SK-N-SH (cell line): Measurements from ENCODE around the gene SPINK14. TPM values are rescaled to one million over a fixed set of nuclear protein-coding genes. Genes with fewer than 3 reads are reported as not detected.

Experiments
- CTCF ChIA-PET: fragments of 300-600, 350-600 bp; formaldehyde crosslinking; extraction: SDS; loops from one replicate; lab custom pipeline; 2021; lab: Yijun Ruan, JAX
- POLR2A ChIA-PET: fragments of 350-600 bp; sonication (Branson Sonifier 250); formaldehyde crosslinking; extraction: SDS; loops from one replicate; lab custom pipeline; 2020; ENCODE audit warnings: antibody characterized with exemption, inconsistent platforms; lab: Yijun Ruan, JAX
- DNase-seq: peaks from one replicate; pipeline ENCODE4 v3.0.0; 2012
- H2AFZ ChIP-seq: fragments of 200-600 bp; sonication (generic); 2 replicates; pipeline ENCODE4 v1.8.1; 2016; ENCODE audit warnings: antibody characterized with exemption, mild to moderate bottlenecking, low read depth
- H3F3A ChIP-seq: fragments of 200-600 bp; sonication (generic); replicated peaks from 2 replicates; pipeline ENCODE3; 2016; ENCODE audit warnings: antibody characterized with exemption, mild to moderate bottlenecking; ENCODE audit not compliant: insufficient read depth
- H3K27ac ChIP-seq, 2 experiments: fragments of 200-500 bp in 1 of 2; fragments of 200-600 bp in 1 of 2; sonication (Bioruptor generic) in 1 of 2; sonication (generic), shearing (Covaris generic) in 1 of 2; 2 replicates each; pipeline versions ENCODE4 v1.5.1 to v1.6.1; 2014 to 2016; ENCODE audit warnings: low read depth in 2 of 2, inconsistent platforms in 1 of 2, low read length in 1 of 2, mild to moderate bottlenecking in 1 of 2, mixed read lengths in 1 of 2
- H3K27me3 ChIP-seq: fragments of 200-600 bp; sonication (generic), shearing (Covaris generic); 2 replicates; pipeline ENCODE4 v1.6.1; 2016; ENCODE audit warnings: mixed run types; ENCODE audit not compliant: insufficient read depth
- H3K36me3 ChIP-seq, 2 experiments: fragments of 200-500 bp in 1 of 2; fragments of 200-600 bp in 1 of 2; sonication (Bioruptor generic) in 1 of 2; sonication (generic) in 1 of 2; replicated peaks in 1 of 2; 2 replicates each; pipeline versions ENCODE3 to v1.5.1; 2014 to 2016; ENCODE audit warnings: low read length in 1 of 2, mild to moderate bottlenecking in 1 of 2; ENCODE audit not compliant: insufficient read depth in 2 of 2, control insufficient read depth in 1 of 2
- H3K4me1 ChIP-seq, 2 experiments: fragments of 200-500 bp in 1 of 2; fragments of 200-600 bp in 1 of 2; sonication (Bioruptor generic) in 1 of 2; sonication (generic), shearing (Covaris generic) in 1 of 2; 2 replicates each; pipeline versions ENCODE4 v1.5.1 to v1.6.1; 2014 to 2016; ENCODE audit warnings: low read depth in 1 of 2, low read length in 1 of 2, mixed run types in 1 of 2; ENCODE audit not compliant: insufficient read depth in 2 of 2, control insufficient read depth in 1 of 2
- H3K4me2 ChIP-seq: fragments of 200-600 bp; sonication (generic), shearing (Covaris generic); 2 replicates; pipeline ENCODE4 v1.6.1; 2017; ENCODE audit warnings: mixed run types
- H3K4me3 ChIP-seq, 2 experiments: fragments of 200-500 bp in 1 of 2; fragments of 200-600 bp in 1 of 2; sonication (Bioruptor generic) in 1 of 2; sonication (generic), shearing (Covaris generic) in 1 of 2; 2 replicates each; pipeline versions ENCODE4 v1.5.1 to v1.8.1; 2014 to 2016; ENCODE audit warnings: low read depth in 2 of 2, inconsistent platforms in 1 of 2, low read length in 1 of 2, mild to moderate bottlenecking in 1 of 2, mixed read lengths in 1 of 2, moderate library complexity in 1 of 2
- H3K79me2 ChIP-seq: fragments of 200-600 bp; sonication (generic); 2 replicates; pipeline ENCODE4 v1.8.1; 2017; ENCODE audit warnings: mild to moderate bottlenecking; ENCODE audit not compliant: insufficient read depth
- H3K9ac ChIP-seq: fragments of 200-600 bp; sonication (generic); 2 replicates; pipeline ENCODE4 v1.6.1; 2017; ENCODE audit warnings: mixed run types
- H3K9me2 ChIP-seq: fragments of 200-600 bp; sonication (generic); 2 replicates; pipeline ENCODE4 v1.6.1; 2017; ENCODE audit warnings: mixed run types
- H3K9me3 ChIP-seq: fragments of 200-600 bp; sonication (generic); 2 replicates; pipeline ENCODE4 v1.6.1; 2017; ENCODE audit warnings: mixed run types, mild to moderate bottlenecking, moderate library complexity
- H4K20me1 ChIP-seq: fragments of 200-600 bp; sonication (generic); 2 replicates; pipeline ENCODE4 v1.6.1; 2017; ENCODE audit warnings: mild to moderate bottlenecking, mixed run types; ENCODE audit not compliant: insufficient read depth
- CHD2 ChIP-seq: fragments of 150-350 bp; IDR thresholded peaks from 2 replicates; pipeline ENCODE4 v1.6.1; 2018; ENCODE audit warnings: low read length; ENCODE audit not compliant: partially characterized antibody
- ELF1 ChIP-seq: IDR thresholded peaks from 2 replicates; pipeline ENCODE4 v1.4.0; 2012
- EP300 ChIP-seq, 2 experiments: IDR thresholded peaks; 2 replicates each; pipeline versions ENCODE4 v1.4.0 to v1.6.1; 2012; ENCODE audit warnings: borderline replicate concordance in 1 of 2, low read depth in 1 of 2, low read length in 1 of 2
- FOXJ3 ChIP-seq: sonication (generic); formaldehyde crosslinking; IDR thresholded peaks from 2 replicates; pipeline ENCODE4 v1.5.1; 2020; ENCODE audit warnings: mild to moderate bottlenecking, missing genetic modification reagents
- FOXM1 ChIP-seq: IDR thresholded peaks from 2 replicates; pipeline ENCODE4 v1.4.0; 2012; ENCODE audit warnings: low read depth, mild to moderate bottlenecking
- GABPA ChIP-seq: IDR thresholded peaks from 2 replicates; pipeline ENCODE4 v1.4.0; 2012; ENCODE audit warnings: low read depth, mild to moderate bottlenecking
- IRF3 ChIP-seq: fragments of 150-350 bp; IDR thresholded peaks from 2 replicates; pipeline ENCODE4 v1.6.1; 2016; ENCODE audit warnings: mild to moderate bottlenecking, low read depth, low read length
- MEF2A ChIP-seq: IDR thresholded peaks from 2 replicates; pipeline ENCODE4 v1.4.0; 2012; ENCODE audit warnings: low read depth, borderline replicate concordance
- NFIC ChIP-seq: IDR thresholded peaks from 2 replicates; pipeline ENCODE4 v1.4.0; 2012; ENCODE audit warnings: borderline replicate concordance
- NRF1 ChIP-seq: IDR thresholded peaks from 2 replicates; pipeline ENCODE4 v1.6.1; 2012; ENCODE audit warnings: low read depth, mild to moderate bottlenecking, low read length
- REST ChIP-seq: IDR thresholded peaks from 2 replicates; pipeline ENCODE4 v1.6.1; 2012; ENCODE audit warnings: mild to moderate bottlenecking, low read depth, low read length, moderate library complexity
- RFX5 ChIP-seq: IDR thresholded peaks from 2 replicates; pipeline ENCODE4 v1.6.1; 2012; ENCODE audit warnings: mild to moderate bottlenecking, improper control_type of control experiment, low read length
- RXRA ChIP-seq: IDR thresholded peaks from 2 replicates; pipeline ENCODE4 v1.4.0; 2012; ENCODE audit warnings: low read depth, mild to moderate bottlenecking, borderline replicate concordance
- SIN3A ChIP-seq: IDR thresholded peaks from 2 replicates; pipeline ENCODE4 v1.6.1; 2012; ENCODE audit warnings: low read depth, mild to moderate bottlenecking, low read length, moderate library complexity, borderline replicate concordance
- SMC3 ChIP-seq: IDR thresholded peaks from 2 replicates; pipeline ENCODE4 v1.6.1; 2012; ENCODE audit warnings: low read depth, low read length, improper control_type of control experiment
- TAF1 ChIP-seq: IDR thresholded peaks from 2 replicates; pipeline ENCODE4 v1.6.1; 2012; ENCODE audit warnings: low read depth, mild to moderate bottlenecking, low read length, moderate library complexity, borderline replicate concordance
- TEAD4 ChIP-seq: IDR thresholded peaks from 2 replicates; pipeline ENCODE4 v1.4.0; 2012; ENCODE audit warnings: mild to moderate bottlenecking, borderline replicate concordance; ENCODE audit not compliant: insufficient read depth
- YY1 ChIP-seq: IDR thresholded peaks from 2 replicates; pipeline ENCODE4 v1.4.0; 2012; ENCODE audit warnings: low read depth, mild to moderate bottlenecking
- WGBS: methylation state at CpG from one replicate; pipeline ENCODE4 v1.1.6; 2017; ENCODE audit warnings: low lambda C conversion rate; 5-methylcytosine and 5-hydroxymethylcytosine counted together
- polyA plus RNA-seq, 3 experiments: library from polyadenylated mRNA; depleted of rRNA; stranded (reverse); fragments of >200 nt; gene quantifications; 2 replicates each; pipeline ENCODE4 v1.2.3, GENCODE V29; 2012
- TF ChIP-seq, protein P1 (sequence below): IDR thresholded peaks from 2 replicates; pipeline ENCODE4 v1.4.0; 2012; ENCODE audit warnings: low read depth, borderline replicate concordance
- TF ChIP-seq, protein P2 (sequence below): IDR thresholded peaks from 2 replicates; pipeline ENCODE4 v1.4.0; 2012; ENCODE audit warnings: low read depth
- TF ChIP-seq, protein P3 (sequence below): fragments of 200-600 bp; sonication (generic); IDR thresholded peaks from 2 replicates; pipeline ENCODE4 v1.6.1; 2017; ENCODE audit warnings: antibody characterized with exemption, mild to moderate bottlenecking, moderate library complexity

The SPINK14 gene
- polyA plus RNA-seq, 1 of the 3 experiments (the other 2 are of a cell fraction): not detected

GRCh38 chr5:148151872-148152271 lies 16.5 kb upstream of the SPINK14 start:
- H2AFZ ChIP-seq: no peak overlapping the region
- no peaks in the 10 kb centered on the region for H3K27me3 ChIP-seq
- no peak overlapping the region for H3K9ac ChIP-seq
- no peaks in the 10 kb centered on the region for H3K36me3 ChIP-seq
- no peak overlapping the region for H3K4me3 ChIP-seq
- TF ChIP-seq RFX5 (no peak), GABPA (no peak), YY1 (no peak), EP300 (IDR thresholded peaks at IDR 0.05; ENCODE audit: borderline replicate concordance in 1 of 2, low read depth in 1 of 2, low read length in 1 of 2) (no peak), TAF1 (no peak), SIN3A (no peak), ELF1 (no peak), FOXM1 (no peak), CHD2 (no peak), SMC3 (no peak), RXRA (no peak), NFIC (no peak)
- TF ChIP-seq, protein P1, sequence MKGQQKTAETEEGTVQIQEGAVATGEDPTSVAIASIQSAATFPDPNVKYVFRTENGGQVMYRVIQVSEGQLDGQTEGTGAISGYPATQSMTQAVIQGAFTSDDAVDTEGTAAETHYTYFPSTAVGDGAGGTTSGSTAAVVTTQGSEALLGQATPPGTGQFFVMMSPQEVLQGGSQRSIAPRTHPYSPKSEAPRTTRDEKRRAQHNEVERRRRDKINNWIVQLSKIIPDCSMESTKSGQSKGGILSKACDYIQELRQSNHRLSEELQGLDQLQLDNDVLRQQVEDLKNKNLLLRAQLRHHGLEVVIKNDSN: no peak
- TF ChIP-seq, all 33 proteins: peak for 0
- Histone ChIP-seq H3K4me1 (no peaks in the 10 kb centered on the region), H3K27ac (no peak overlapping the region), H3K4me2 (no peak overlapping the region), H4K20me1 (no peaks in the 10 kb centered on the region), H3K79me2 (no peaks in the 10 kb centered on the region), H3K9me2 (no peaks in the 10 kb centered on the region), H3F3A (no peaks in the 10 kb centered on the region), H3K9me3 (no peaks in the 10 kb centered on the region)
- ChIA-PET CTCF (no interaction called here), POLR2A (no interaction called here)
- no peak for DNase-seq
- 17% methylated on average over 2 of the region's 2 CpGs for WGBS

- H3K27me3 ChIP-seq: no peaks in the 10 kb centered on the region
- no peak overlapping the region for H3K4me2 ChIP-seq
- no peaks in the 10 kb centered on the region for H3K4me1 ChIP-seq
- no peak overlapping the region for H3K9ac ChIP-seq
- POLR2A ChIA-PET: no interaction called here
- H3K27ac ChIP-seq: no peak overlapping the region
- H3K9me2 ChIP-seq: no peaks in the 10 kb centered on the region
- no peaks in the 10 kb centered on the region for H3K9me3 ChIP-seq
- H3K4me3 ChIP-seq: no peak overlapping the region
- DNase-seq: no peak
- H4K20me1 ChIP-seq: no peaks in the 10 kb centered on the region
- no peak overlapping the region for H2AFZ ChIP-seq
- CTCF ChIA-PET: interaction anchor here (1.4 kb wide), 1 partner anchor 32 kb away, joined by 3 read pairs; no protein-coding TSS in a partner anchor
- no peaks in the 10 kb centered on the region for H3K36me3 ChIP-seq
- no peaks in the 10 kb centered on the region for H3K79me2 ChIP-seq
- no peaks in the 10 kb centered on the region for H3F3A ChIP-seq
- TF ChIP-seq MEF2A (no peak), NRF1 (no peak), REST (no peak), CHD2 (no peak), TEAD4 (no peak), ELF1 (no peak), FOXJ3 (CRISPR knock-in tag) (no peak), NFIC (no peak), RFX5 (no peak), SIN3A (no peak), IRF3 (no peak), RXRA (no peak)
- TF ChIP-seq, protein P2, sequence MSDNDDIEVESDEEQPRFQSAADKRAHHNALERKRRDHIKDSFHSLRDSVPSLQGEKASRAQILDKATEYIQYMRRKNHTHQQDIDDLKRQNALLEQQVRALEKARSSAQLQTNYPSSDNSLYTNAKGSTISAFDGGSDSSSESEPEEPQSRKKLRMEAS: no peak
- TF ChIP-seq, protein P3, sequence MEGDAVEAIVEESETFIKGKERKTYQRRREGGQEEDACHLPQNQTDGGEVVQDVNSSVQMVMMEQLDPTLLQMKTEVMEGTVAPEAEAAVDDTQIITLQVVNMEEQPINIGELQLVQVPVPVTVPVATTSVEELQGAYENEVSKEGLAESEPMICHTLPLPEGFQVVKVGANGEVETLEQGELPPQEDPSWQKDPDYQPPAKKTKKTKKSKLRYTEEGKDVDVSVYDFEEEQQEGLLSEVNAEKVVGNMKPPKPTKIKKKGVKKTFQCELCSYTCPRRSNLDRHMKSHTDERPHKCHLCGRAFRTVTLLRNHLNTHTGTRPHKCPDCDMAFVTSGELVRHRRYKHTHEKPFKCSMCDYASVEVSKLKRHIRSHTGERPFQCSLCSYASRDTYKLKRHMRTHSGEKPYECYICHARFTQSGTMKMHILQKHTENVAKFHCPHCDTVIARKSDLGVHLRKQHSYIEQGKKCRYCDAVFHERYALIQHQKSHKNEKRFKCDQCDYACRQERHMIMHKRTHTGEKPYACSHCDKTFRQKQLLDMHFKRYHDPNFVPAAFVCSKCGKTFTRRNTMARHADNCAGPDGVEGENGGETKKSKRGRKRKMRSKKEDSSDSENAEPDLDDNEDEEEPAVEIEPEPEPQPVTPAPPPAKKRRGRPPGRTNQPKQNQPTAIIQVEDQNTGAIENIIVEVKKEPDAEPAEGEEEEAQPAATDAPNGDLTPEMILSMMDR: no peak
Observed at GRCh38 chr5:148152781-148153180, 15.6 kb upstream of the SPINK14 start.
